HG03039 (cell line): ENCODE results near the gene EPYC.
"Not testable (repeated sequence)": the region's sequence is repeated elsewhere in the genome, so short reads cannot be mapped to it uniquely, and the experiment has no call there.

ENCODE experiments used
- ATAC-seq: cut with Tn5 transposase; IDR thresholded peaks from one replicate; pipeline ENCODE4 v1.9.1; 2021; ENCODE audit warnings: mild to moderate bottlenecking, moderate library complexity; ENCODE audit not compliant: unreplicated experiment

Gene EPYC

DNA sequence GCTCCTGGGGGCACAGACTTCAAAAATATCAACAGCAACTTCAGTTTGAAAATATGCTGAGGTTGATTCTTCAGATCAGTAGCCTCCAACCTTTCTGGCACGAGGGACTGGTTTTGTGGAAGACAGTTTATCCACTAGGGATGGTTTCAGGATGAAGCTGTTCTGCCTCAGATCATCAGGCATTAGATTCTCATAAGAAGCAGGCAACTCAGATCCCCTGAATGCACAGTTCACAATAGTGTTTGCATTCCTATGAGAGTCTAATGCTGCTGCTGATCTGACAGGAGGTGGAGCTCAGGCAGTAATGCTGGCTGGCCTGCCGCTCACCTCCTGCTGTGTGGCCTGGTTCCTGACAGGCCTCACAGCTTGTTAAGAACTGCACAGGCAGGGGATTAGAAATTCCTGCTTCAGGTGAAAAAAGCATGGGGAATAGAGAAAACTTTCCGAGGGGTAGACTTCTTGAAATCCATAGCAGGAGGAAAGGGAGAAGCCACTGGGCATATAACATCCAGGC lies 12.8 kb downstream of the EPYC start:
- no peak for ATAC-seq

DNA sequence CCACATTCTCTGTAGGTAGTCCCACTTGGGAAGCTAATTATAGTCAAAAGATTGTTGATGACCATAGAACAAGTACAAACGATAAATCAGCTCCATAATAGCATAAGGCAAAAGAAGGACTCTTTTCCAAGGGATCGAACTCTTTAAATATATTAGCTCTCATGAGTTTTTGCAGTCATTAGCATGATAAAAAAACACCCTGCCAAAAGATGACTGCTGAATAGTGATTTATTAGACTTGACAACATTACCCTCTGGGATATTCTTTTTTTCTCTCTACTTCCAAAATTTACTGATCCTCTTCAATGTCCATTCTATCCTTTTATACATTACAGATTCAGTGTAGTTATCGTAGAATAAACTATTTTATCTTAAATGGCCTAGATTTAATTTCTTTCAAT lies 14.2 kb downstream of the EPYC start:
- no peak for ATAC-seq

DNA sequence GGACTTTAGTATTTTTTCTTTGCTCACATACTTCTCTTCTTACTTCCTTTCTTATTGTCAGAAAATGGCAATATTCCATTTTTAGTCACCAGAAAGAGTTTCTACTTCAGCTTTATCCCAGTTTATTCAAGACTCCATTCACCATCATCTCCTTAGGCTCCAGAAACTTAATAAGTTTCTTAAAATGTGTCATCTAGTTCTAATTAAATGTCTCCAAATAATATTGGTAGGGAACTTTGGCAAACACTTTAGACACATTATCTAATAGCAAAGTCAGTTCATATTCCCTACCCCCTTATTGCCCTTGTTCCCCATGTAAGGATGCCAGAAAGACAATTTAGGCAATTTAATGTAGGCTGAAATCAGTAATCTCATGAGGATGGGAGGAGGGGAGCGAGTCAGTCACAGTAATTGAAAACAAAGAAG lies 15.1 kb downstream of the EPYC start:
- ATAC-seq: no peak

DNA sequence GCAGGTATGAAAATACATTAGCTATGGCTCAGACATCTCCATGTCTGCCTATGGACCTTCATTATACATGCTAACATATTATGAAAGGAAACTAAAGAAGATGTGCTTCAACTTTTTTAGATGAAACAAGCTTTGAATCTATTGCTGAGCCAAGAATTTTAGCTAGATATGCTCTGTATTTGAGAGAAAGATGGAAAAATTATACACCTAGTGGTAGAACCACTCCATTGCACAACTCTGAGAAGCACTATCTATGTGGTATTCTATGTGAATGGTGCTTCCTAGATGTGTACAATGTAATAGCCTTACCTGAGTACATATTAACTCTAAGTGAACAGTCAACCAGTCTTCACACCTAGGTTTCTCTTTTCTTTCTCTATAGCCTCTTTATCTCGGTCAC lies 17.3 kb downstream of the EPYC start:
- ATAC-seq: no peak

DNA sequence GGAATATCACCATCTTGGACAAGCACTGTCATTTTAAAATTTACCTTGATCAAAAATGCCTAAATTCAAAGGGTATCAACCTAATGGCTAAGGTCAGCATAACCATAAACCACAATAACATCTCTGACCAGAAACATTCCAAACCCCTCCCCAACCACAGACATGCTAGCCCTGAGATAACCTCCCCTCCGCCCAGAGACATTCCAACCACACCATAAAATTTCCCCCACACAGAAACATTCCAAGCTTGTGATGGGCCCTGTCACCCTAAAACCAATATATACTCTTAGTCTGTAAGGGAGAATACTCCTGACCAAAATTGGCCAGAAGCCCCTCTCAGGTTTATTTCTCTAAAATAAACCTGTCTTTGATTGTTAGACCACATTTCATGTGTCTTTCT lies 17.7 kb downstream of the EPYC start:
- ATAC-seq: no peak

DNA sequence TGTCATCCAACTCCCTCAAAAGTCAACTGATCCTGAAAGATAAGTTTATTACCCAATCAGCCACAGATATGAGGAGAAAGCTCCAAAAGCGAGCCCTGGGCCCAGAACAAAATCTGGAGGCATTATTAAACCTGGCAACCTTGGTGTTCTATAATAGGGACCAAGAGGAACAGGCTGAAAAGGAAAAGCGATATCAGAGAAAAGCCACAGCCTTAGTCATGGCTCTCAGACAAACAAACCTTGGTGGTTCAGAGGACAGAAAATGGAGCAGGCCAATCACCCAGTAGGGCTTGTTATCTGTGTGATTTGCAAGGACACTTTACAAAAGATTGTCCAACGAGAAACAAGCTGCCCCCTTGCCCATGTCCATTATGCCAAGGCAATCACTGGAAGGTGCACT lies 19.4 kb downstream of the EPYC start:
- ATAC-seq: not testable (repeated sequence)

DNA sequence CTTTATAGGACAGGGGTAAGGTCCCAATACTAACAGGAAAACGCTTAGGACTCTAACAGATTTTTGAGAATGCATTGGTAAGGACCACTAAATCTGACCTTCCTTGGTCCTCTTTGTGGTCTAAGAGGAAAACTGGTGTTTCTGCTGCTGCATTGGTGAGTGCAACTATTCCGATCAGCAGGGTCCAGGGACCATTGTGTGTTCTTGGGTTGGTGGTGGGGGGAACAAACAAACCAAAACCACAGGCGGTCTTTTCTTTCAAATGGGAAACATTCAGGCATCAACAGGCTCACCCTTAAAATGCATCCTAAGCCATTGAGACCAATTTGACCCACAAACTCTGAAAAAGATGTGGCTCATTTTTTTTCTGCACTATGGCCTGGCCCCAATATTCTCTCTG lies 20.7 kb downstream of the EPYC start:
- ATAC-seq: no peak

DNA sequence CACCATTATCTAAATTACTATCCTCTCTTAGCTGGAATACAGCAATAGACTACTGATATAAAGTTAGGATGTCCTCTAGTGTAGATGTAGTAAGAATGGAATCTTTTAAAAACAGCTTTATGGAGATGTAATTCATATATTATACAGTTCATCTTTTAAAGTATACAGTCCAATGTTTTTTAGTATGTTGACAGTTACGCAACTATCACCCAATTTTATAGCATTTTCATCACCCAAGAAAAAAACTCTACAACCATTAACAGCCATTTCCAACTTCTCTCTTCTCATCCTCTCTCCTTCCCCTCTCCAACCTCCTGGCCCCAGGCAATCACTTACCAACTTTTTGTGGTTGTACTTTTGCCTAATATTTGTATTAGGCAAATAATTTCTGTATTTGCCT lies 22.6 kb downstream of the EPYC start:
- no peak for ATAC-seq

DNA sequence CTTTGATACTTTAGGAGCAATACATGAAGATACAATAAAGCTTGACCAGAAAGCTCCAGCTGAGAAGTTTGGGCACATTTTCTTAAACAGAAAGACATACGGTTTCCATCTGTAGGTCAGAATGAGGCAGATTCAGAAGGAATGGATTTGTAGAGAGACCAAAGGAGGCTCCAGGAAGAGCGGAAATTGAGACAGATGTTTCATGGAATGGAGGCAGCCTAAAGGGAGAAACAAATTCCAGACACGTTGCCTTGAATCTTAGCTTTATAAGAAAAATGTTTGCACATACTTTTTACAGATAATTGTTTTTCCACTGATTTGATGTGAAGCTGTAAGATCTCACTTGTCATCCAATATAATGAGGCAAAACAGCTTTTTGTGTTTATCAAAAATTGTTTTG lies 24.8 kb downstream of the EPYC start:
- ATAC-seq: no peak

DNA sequence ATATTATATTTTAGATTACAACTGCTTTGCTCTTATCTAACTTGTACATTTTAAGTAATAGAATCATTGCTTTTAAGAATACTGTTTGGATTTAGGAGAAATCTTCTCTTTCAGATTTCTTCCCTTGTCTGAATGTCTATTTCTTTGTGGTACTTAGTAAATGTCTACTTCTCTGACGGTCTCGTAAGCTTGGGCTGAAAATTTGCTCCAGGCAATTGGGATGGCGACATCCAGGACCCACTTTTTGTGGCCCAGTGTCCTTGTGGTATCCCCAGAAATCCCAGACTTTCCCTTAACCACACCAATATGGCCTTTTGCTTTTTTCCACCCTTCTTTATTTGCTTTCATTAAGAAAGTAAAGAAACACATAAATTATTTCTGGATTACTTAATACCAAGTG lies 25.8 kb downstream of the EPYC start:
- ATAC-seq: no peak

DNA sequence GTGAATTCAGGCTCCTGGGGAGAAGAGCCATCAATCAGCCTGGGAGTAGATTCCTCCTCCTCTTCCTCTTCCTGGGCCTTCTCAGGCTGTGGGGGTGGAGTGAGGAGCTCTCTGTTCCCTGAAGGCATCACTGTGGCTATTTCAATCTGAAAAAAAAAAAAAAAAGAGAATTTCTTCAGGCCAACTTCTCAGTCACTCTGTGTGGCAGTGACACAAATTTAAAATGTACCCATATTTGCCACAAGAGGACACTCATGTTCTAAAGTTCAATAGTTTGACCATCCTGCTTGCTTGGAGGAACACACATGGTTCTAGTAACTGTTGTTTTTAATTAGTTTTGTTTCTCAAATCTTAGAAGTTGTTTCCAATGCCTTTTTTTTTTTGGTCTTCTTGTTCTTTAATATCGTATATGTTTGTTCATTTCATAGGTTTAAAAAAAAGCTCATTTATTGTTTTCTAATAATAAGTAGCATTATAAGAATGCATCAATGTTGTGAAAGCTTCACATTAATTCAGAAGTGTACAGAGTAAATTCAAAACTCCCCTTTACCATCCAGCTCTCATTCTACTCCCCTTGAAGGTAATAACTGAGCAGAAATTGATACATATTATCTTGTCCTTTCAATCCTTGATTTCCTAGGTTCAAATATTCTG lies 26.5 kb downstream of the EPYC start:
- peak; percentile 66 for ATAC-seq

DNA sequence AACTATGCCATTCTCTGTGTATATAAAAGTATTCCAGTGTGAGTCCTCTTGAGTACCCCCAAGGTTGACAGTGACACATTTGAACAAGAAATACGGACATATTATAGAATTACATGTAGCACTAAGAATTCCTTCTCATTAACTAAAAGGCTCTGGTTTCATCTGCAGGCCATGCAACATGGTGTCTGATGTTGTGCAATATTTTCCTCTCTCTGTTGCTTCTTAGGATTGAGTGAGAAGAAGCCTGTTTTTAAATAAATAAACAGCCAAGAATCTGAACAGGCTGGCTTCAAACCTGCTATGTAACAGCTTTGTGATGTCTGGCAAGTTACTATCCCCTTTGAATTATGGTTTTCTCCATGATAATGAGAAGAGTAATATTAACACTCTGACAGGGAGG lies 27.5 kb downstream of the EPYC start:
- no peak for ATAC-seq

DNA sequence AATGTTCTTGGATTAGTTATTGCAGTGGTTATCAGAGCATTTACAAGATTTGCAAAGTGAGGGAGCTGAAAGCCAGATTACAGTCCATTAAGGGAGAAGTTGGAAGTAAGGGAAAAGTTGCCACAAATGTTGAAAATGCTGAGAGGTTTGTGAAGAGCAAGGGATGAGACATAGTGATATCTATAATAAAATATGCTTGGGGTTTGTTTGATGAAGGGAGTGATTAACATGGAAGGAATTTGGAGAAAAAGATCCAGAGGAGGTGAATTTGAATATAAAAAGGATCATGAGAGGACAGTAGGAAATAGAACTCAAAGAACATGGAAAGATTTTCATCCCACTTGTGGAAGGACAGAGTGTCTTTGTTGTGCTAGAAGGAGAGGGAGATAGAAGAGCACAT lies 30.5 kb downstream of the EPYC start:
- ATAC-seq: no peak

DNA sequence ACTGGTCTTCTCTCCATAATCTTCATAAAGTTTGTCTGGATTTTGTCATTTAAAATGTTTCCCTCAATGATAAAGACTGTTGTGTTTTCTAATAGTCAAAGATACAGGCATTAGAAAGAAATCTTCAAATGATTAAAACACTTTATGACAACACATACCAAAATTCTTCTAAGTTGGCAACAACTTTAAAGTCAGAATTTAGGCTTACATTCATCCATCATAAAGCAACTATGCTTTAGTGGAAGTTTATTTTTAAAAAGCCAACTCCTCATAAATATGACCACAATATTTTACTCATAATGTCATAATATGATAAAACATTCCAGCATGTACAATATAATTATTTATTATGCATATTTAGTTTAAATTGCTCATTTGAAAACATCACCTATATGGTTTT lies 32.5 kb downstream of the EPYC start:
- ATAC-seq: no peak

DNA sequence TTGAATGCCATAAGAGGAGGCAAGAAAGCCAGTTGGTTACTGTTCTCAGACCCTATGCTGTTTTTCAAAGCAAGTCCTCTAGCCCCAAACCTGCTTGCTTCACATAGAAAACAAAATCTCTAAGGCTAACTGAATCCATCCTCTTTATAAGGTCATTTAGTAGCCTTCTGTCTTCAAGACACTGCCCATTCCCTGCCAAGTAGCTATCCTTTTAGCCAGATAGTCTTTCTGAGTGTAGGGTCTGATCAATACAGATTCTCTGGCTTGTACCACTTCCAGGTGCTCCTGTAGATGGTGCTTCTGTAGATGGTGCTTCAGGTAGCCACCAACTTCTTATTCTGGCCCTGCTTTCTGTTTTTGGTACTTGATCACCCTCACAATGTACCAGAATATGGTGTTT lies 33.9 kb downstream of the EPYC start:
- no peak for ATAC-seq

DNA sequence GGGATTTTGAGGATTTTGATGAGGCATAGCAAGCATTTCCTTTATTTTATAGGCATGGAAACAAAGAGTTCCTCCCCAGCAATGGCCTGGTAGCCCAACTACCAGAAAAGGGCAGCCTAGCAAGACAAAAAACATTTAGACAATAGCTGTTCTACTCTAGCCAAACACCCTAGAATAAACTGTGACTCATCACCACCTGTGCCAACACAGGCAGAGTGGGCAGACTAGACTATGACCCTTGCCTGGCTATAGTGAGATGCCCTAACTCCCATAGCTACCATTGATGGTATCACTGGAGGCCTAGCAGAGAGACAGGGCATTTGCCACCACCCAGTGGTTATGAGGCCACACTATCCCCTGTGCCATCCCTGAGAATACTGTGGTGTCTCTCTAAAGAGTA lies 34.3 kb downstream of the EPYC start:
- ATAC-seq: no peak

DNA sequence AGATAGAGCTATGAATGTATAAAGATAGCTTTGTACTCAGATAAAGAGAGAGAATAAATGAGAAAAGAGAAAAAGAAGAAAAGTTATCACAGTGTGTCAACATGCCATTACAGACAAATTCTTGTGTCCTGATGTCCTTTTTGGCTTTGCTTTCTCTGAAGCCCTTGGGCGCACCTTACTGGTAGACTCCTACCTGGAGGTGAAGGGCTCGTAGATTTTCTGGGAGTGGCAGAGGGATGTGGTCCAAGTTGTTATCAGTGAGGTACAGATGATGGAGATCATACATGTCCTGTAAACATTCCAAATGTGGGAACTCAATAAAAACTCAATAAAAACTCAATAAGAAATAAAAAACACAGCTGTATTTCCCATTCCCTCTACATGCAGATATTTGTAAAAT lies 34.9 kb downstream of the EPYC start:
- no peak for ATAC-seq

DNA sequence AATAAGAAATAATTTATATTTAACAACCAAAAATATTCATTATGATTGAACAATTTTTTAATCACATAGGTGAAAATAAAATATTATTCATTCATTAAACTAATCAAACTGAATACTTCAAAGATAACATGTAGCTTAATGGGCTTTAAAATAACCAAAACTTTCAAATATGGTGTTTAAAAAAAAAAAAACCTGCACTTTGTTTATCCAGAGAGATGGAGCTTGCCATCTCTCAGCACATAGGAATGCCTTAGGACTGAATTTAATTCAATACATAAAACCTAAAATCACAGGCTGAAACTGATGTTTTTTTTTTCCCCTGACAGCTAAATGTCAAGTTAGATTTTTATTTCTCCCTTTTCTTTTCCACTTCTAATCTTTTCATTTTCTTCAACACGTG lies 35.4 kb downstream of the EPYC start:
- no peak for ATAC-seq

DNA sequence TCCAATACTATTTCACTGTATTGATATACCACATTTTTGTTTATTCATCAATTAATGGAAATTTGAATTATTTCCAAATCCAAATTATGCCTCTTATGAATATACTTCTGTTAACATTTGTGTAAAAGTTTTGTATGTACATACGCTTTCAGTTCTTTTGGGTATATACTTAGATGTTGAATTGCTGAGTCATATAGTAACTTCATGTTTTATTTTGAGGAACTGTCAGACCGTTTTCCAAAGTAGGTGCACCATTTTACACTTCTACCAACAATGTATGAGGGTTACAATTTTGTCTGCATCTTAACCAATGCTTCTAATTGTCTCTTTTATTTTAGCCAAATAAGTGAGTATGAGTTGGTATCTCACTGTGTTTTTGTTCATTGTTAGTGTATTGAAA lies 39.6 kb downstream of the EPYC start:
- no peak for ATAC-seq

DNA sequence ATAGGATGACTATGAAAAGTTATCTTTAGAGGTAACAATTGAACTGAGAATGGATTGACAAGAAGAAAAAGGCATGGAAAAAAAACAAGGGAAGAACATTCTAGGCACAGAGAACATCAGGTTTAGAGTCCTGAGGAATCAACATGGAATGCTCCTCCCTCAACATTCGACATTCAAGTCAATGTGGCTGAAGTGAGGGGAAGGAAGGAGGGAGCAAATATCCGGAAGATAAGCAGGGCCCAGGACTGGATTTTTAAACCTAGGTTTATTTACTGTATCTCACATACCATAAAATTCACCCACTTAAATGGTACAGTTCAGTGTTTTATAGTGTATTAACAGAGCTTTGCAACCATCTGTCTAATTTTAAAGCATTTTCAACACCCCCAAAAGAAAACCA lies 40.2 kb downstream of the EPYC start:
- ATAC-seq: no peak

DNA sequence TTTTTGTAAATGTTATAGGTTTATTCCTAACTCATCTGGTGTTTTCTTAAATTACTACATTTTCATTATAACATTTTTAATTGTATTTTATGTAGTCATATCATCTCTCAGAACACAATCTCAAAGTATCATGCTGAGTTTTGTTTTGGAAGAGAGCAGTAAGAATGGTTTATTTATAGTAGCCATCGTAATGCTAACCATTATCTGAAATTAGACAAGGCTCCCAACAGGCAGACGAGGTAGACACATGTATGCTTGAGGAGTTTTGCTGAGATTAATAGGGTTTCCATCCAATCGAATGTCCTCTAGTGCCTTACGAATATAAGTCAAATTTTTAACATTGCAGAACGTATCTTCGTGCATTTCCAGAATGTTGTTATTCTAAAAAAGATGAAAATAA lies 40.8 kb downstream of the EPYC start:
- ATAC-seq: no peak

DNA sequence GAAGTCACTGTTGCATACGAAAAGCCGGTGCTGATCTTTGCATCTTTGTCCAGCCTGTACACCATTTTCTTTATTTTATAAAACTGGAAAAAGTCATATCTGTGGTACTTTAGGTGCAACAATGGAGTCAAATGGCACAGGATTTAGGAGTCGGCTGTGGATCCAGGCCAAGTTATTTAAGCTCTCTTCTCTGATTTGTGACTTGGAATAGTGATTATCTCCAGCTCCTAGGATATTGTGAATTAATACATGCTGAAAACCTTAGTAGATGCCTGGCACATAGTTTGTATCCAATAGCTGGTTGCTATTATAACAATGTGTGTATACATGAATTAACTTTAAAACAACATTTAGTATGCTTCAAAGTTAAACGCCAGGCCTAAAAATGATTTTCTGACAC lies 43.6 kb downstream of the EPYC start:
- no peak for ATAC-seq

DNA sequence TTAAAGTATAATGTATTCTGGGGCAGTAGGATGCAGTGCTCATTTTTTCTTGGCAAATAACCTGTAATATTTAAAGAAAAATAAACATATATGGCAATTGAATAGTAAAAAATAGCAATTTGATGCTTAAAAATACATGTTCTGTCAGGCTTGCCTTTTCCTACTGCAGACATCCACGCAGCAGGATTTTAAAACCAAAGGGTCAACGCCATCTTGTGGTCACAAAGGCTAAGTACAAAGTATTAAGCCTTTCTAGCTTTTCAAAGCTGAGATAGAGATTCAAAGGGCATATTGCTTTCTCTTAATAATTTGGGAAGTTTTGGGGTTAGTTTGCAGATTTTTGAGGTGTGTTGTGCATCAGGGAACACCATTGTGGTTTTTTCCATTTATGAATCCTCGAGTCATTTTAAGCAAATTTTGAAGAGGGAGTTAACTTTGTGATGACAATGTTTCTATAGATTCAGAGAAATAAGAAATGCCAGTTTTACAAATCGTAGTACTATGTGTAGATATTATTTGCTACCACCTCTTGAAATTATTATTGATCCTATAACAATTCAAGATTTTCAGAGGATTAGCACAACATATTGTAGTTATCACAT lies 45.1 kb downstream of the EPYC start:
- ATAC-seq: no peak
